Nephron progenitor cell (in vitro differentiated cells): ENCODE data around the gene RGS17.

Source experiments
- DNase-seq: peaks from one replicate; pipeline ENCODE4 v3.0.0; 2021
- H3K27ac Mint-ChIP-seq: 2 replicates; pipeline ENCODE4 v1.8.0; 2021; ENCODE audit warnings: mild to moderate bottlenecking, moderate library complexity, mixed read lengths
- H3K27me3 Mint-ChIP-seq: 2 replicates; pipeline ENCODE4 v1.8.0; 2021; ENCODE audit warnings: mild to moderate bottlenecking, low read depth, mixed read lengths; ENCODE audit not compliant: poor library complexity
- H3K36me3 Mint-ChIP-seq: 2 replicates; pipeline ENCODE4 v1.8.0; 2021; ENCODE audit warnings: low read depth, mixed read lengths
- H3K4me1 Mint-ChIP-seq: 2 replicates; pipeline ENCODE4 v1.8.0; 2021; ENCODE audit warnings: mixed read lengths
- H3K4me3 Mint-ChIP-seq: 2 replicates; pipeline ENCODE4 v1.8.0; 2021; ENCODE audit warnings: mild to moderate bottlenecking, moderate library complexity, mixed read lengths
- H3K9me3 Mint-ChIP-seq: 2 replicates; pipeline ENCODE4 v1.8.0; 2021; ENCODE audit warnings: mild to moderate bottlenecking, moderate library complexity, mixed read lengths
- CTCF ChIP-seq: fragments of 200-600 bp; sonication (generic); IDR thresholded peaks from 2 replicates; pipeline ENCODE4 v1.5.0; 2021; ENCODE audit warnings: antibody characterized with exemption

RGS17 gene

GRCh38 chr6:153034139-153034538 lies 96.9 kb downstream of the RGS17 start:
- TF ChIP-seq CTCF: no peak
- Mint-ChIP-seq H3K36me3 (no peaks in the 10 kb centered on the region), H3K9me3 (no peaks in the 10 kb centered on the region), H3K4me1 (peaks cover 18% of the 10 kb centered on the region), H3K27ac (no peak overlapping the region), H3K4me3 (no peak overlapping the region), H3K27me3 (peaks cover 4% of the 10 kb centered on the region)
- no peak for DNase-seq

- TF ChIP-seq CTCF: peak; percentile 38
- Mint-ChIP-seq H3K4me1 (peaks cover 18% of the 10 kb centered on the region), H3K9me3 (no peaks in the 10 kb centered on the region), H3K36me3 (no peaks in the 10 kb centered on the region), H3K27ac (no peak overlapping the region), H3K4me3 (no peak overlapping the region), H3K27me3 (peaks cover 4% of the 10 kb centered on the region)
- no peak for DNase-seq
Observed at GRCh38 chr6:153032255-153032882, 98.7 kb downstream of the RGS17 start.

- H3K27me3 Mint-ChIP-seq: peaks cover 4% of the 10 kb centered on the region
- DNase-seq: no peak
- TF ChIP-seq CTCF: no peak
- peaks cover 18% of the 10 kb centered on the region for H3K4me1 Mint-ChIP-seq
- H3K36me3 Mint-ChIP-seq: no peaks in the 10 kb centered on the region
- no peak overlapping the region for H3K4me3 Mint-ChIP-seq
- no peak overlapping the region for H3K27ac Mint-ChIP-seq
- H3K9me3 Mint-ChIP-seq: no peaks in the 10 kb centered on the region
Observed at GRCh38 chr6:153031335-153031955, 99.6 kb downstream of the RGS17 start.

DNA sequence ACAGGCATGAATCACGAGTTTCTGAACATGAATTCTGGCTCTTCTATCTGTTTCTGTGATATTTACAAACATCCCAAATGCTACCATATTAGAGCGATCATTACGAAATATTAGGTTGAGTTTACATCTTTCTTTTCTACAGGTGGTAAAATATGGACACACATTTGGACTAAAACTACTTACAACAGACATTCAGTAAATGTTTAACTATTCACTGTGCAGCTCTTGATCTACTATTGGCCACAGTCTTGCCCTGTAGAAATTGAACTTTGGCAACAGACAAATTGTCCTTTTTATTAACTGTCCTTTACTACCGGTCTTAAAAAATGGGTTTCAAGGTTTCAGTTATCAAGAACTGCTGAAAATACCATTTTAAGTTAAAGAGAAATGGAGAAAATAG lies 102.1 kb downstream of the RGS17 start:
- no peaks in the 10 kb centered on the region for H3K36me3 Mint-ChIP-seq
- H3K27ac Mint-ChIP-seq: no peak overlapping the region
- no peak overlapping the region for H3K4me3 Mint-ChIP-seq
- no peaks in the 10 kb centered on the region for H3K9me3 Mint-ChIP-seq
- no peak for TF ChIP-seq CTCF
- H3K27me3 Mint-ChIP-seq: no peaks in the 10 kb centered on the region
- peaks cover 25% of the 10 kb centered on the region for H3K4me1 Mint-ChIP-seq
- no peak for DNase-seq

- no peak for DNase-seq
- H3K36me3 Mint-ChIP-seq: no peaks in the 10 kb centered on the region
- H3K4me1 Mint-ChIP-seq: peaks cover 25% of the 10 kb centered on the region
- TF ChIP-seq CTCF: no peak
- H3K4me3 Mint-ChIP-seq: no peak overlapping the region
- H3K9me3 Mint-ChIP-seq: no peaks in the 10 kb centered on the region
- H3K27me3 Mint-ChIP-seq: no peaks in the 10 kb centered on the region
- H3K27ac Mint-ChIP-seq: no peak overlapping the region
Observed at GRCh38 chr6:153028286-153028685, 102.8 kb downstream of the RGS17 start.

DNA sequence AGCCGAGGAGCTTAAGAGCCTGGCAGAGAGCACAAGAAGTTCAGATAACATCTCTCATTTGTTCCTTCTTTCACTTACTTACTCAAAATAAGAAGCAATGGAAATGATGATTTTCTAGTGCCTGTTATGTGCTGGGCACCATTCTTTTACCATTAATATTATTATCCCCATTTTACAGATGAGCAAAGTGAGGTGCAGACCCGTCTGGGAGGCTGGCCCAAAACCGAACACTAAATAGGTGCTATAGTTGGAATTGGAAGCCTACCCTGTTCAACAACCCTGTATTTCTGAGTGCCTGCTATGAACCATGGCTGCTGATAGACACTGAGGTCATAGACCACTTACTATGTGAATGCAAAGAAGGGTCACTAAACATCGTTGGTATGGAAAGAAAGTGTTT lies 103.6 kb downstream of the RGS17 start:
- no peak overlapping the region for H3K4me3 Mint-ChIP-seq

More for the DNA sequence above, 103.6 kb downstream of the RGS17 start:
- no peaks in the 10 kb centered on the region for H3K27me3 Mint-ChIP-seq
- TF ChIP-seq CTCF: no peak
- DNase-seq: no peak
- H3K9me3 Mint-ChIP-seq: no peaks in the 10 kb centered on the region
- H3K4me1 Mint-ChIP-seq: peaks cover 25% of the 10 kb centered on the region
- no peaks in the 10 kb centered on the region for H3K36me3 Mint-ChIP-seq
- H3K27ac Mint-ChIP-seq: no peak overlapping the region
